Fibroblast of lung (primary cell): ENCODE results near the gene CDH12.

Experiments used
- EZH2 ChIP-seq: IDR thresholded peaks from 2 replicates; pipeline ENCODE4 v1.5.1; 2012; ENCODE audit warnings: low read length, control low read depth, mild to moderate bottlenecking; ENCODE audit errors: missing control alignments
- TF ChIP-seq, protein P1 (sequence below), 2 donors: IDR thresholded peaks in 1 of 2; conservative IDR thresholded peaks in 1 of 2; 1 replicate in 1 of 2; 2 replicates in 1 of 2; pipeline ENCODE4 v1.5.1; 2011 to 2012; ENCODE audit warnings: low read length in 2 of 2, control low read depth in 1 of 2, inconsistent platforms in 1 of 2, low read depth in 1 of 2, mild to moderate bottlenecking in 1 of 2

DNA sequence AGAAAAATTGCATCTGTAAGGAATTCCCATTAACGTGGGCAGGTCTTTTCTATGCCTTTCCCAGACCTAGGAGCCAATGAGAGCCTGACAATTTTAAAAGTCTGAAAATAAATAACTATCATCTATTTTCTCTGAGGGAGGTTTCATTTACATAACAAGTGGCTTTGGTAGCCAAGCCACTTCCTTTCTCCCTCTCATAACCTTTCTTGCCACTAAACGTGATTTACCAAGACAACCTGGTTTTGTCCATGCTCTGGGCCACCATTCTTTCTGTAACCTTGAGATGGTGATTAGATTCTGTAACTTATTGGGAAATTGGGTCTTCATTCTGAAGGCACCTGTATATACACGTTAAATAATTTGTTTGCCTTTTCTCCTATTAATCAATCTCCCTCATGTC, 1046.9 kb downstream of the CDH12 start:
- no peak for TF ChIP-seq EZH2
- TF ChIP-seq, protein P1, sequence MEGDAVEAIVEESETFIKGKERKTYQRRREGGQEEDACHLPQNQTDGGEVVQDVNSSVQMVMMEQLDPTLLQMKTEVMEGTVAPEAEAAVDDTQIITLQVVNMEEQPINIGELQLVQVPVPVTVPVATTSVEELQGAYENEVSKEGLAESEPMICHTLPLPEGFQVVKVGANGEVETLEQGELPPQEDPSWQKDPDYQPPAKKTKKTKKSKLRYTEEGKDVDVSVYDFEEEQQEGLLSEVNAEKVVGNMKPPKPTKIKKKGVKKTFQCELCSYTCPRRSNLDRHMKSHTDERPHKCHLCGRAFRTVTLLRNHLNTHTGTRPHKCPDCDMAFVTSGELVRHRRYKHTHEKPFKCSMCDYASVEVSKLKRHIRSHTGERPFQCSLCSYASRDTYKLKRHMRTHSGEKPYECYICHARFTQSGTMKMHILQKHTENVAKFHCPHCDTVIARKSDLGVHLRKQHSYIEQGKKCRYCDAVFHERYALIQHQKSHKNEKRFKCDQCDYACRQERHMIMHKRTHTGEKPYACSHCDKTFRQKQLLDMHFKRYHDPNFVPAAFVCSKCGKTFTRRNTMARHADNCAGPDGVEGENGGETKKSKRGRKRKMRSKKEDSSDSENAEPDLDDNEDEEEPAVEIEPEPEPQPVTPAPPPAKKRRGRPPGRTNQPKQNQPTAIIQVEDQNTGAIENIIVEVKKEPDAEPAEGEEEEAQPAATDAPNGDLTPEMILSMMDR (conservative IDR thresholded peaks at IDR 0.05 in 1 of 2, IDR thresholded peaks at IDR 0.05 in 1 of 2; ENCODE audit: low read depth in 1 of 2, low read length in 2 of 2) = no peak
